SIG-M5 (cell line): ENCODE results near the gene ZDHHC24.
"Not testable (repeated sequence)": the region's sequence is repeated elsewhere in the genome, so short reads cannot be mapped to it uniquely, and the experiment has no call there.

ENCODE experiments used
- DNase-seq: peaks from one replicate; lab custom pipeline; 2025; lab: John Stamatoyannopoulos, UW

The ZDHHC24 gene

GRCh38 chr11:66544952-66545351 is 896 bp downstream of the ZDHHC24 start:
- not testable (repeated sequence) for DNase-seq

- DNase-seq, result no peak
Observed at GRCh38 chr11:66543263-66544107, 2.4 kb downstream of the ZDHHC24 start.

GRCh38 chr11:66542362-66542761 is 3.5 kb downstream of the ZDHHC24 start:
- DNase-seq, result no peak

GRCh38 chr11:66541892-66542291 is 4.0 kb downstream of the ZDHHC24 start:
- DNase-seq, result no peak

GRCh38 chr11:66540598-66540997 is 5.2 kb downstream of the ZDHHC24 start:
- DNase-seq, result not testable (repeated sequence)

GRCh38 chr11:66539870-66540213 is 6.0 kb downstream of the ZDHHC24 start:
- no peak for DNase-seq

GRCh38 chr11:66539170-66539869 is 6.5 kb downstream of the ZDHHC24 start:
- no peak for DNase-seq

GRCh38 chr11:66532784-66533183 is 13.1 kb downstream of the ZDHHC24 start:
- DNase-seq, result no peak

- no peak for DNase-seq
Observed at GRCh38 chr11:66531841-66532240, 14.0 kb downstream of the ZDHHC24 start.

GRCh38 chr11:66530927-66531709 is 14.7 kb downstream of the ZDHHC24 start:
- DNase-seq, result no peak

- no peak for DNase-seq
Observed at GRCh38 chr11:66529655-66530054, 16.2 kb downstream of the ZDHHC24 start.

- DNase-seq, result no peak
Observed at GRCh38 chr11:66529069-66529468, 16.8 kb downstream of the ZDHHC24 start.

- DNase-seq, result no peak
Observed at GRCh38 chr11:66524304-66525040, 21.4 kb downstream of the ZDHHC24 start.

- no peak for DNase-seq
Observed at GRCh38 chr11:66523611-66524010, 22.2 kb downstream of the ZDHHC24 start.

- DNase-seq, result no peak
Observed at GRCh38 chr11:66510990-66511339, 34.9 kb downstream of the ZDHHC24 start.

- DNase-seq, result no peak
Observed at GRCh38 chr11:66510271-66510989, 35.4 kb downstream of the ZDHHC24 start, which contains the start of gene BBS1. BBS1 (plus strand) TSS chr11:66510635; CDS start chr11:66510660, 25 bp downstream.

- no peak for DNase-seq
Observed at GRCh38 chr11:66509131-66509561, 36.7 kb downstream of the ZDHHC24 start.

- DNase-seq, result no peak
Observed at GRCh38 chr11:66505276-66505816, 40.5 kb downstream of the ZDHHC24 start.

- DNase-seq, result no peak
Observed at GRCh38 chr11:66498506-66498905, 47.3 kb downstream of the ZDHHC24 start.

- no peak for DNase-seq
Observed at GRCh38 chr11:66497206-66497605, 48.6 kb downstream of the ZDHHC24 start.

- no peak for DNase-seq
Observed at GRCh38 chr11:66495401-66495854, 50.4 kb downstream of the ZDHHC24 start.
